CD4-positive, alpha-beta T cell treated with Interleukin-4 for 1 hour (primary cell): ENCODE measurements around the gene P3H2.

Experiments
- DNase-seq, 2 donors: peaks; one replicate each; pipeline ENCODE4 v3.0.0-alpha.2; 2020 to 2022

Gene P3H2

GRCh38 chr3:189941125-189941524, 179.6 kb downstream of the P3H2 start:
- DNase-seq = no peak

GRCh38 chr3:189937302-189938127, 183.2 kb downstream of the P3H2 start:
- DNase-seq = no peak

- no peak for DNase-seq
Observed at GRCh38 chr3:189936201-189936945, 184.3 kb downstream of the P3H2 start.

DNA sequence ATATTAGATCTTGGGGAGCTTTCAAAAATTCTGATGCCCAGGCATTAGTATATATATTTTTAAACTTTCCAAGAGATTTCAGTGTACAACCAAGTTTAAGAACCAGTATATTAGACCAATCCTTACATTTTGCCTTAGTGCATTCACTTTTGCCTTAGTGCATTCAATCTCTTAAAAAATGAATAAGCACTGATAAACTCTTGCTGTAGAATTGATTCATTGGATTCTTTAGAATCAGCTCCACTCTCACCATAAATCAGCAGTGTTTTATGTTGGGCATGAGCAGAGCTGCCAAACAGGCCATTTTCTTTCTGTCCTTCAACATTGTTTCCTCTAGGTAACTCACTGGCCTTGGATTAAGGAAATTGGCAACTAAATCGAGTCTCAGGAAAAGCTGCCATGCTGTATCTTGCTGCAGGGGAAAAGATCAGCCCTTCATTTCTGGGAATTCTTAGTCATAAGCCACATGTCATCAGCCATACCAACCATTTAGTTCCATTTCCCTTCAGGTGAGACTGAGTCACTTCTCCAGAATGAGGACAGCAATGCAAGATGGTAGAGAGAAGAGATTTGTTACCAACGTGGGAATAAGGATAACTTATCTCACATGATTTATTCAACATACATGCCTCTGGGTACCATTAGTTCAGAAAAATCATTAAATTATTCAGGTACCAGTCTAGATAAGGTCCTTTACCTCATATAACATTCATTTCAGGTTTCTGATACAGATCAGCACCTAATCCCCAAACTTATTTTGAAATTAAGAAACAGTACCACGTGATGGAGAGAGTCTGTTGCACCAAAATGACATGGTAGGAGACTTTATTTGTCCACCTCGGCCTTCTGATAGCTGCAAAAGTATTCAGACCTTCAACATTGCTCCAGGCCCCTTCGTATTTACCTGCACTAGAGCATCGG, 192.5 kb downstream of the P3H2 start:
- no peak for DNase-seq

- DNase-seq = no peak
Observed at GRCh38 chr3:189921770-189922169, 198.9 kb downstream of the P3H2 start.

DNA sequence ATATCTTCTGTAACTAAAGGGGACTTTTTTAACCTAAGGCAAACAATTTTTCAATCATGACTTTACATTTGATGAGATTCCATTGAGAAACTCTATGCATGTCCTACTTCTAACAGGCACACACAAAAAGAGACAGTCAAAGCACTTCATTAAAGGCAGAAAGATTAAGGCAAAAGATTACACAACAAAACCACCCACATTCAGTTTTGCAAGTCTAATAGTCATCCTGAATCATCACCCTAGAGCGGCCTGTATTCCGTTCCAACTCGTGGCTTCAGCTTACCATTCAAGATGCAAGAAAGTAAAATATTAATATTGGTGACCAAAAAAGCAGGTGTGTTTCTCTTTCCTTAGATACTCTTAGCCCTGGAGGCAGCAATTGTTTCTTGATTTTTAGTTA, 205.9 kb downstream of the P3H2 start:
- DNase-seq = no peak

DNA sequence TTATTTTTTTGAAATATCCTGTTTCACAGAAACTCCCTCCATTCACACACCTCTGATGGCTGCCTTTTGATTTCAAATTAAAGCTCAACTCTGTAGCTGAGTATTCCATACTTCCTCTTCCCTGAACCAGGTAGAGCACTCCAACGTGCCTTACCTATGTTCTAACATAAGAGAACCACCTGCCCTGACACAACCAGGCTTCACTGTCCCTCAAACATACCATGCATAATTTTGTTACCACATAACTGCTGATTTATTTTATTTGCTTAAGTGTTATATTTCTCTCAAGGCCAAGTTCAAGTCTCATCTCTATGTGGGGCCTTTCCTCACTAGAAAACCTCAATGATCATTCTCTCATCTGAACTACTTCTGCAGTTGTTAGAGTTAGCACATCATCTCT, 209.7 kb downstream of the P3H2 start:
- DNase-seq = no peak

DNA sequence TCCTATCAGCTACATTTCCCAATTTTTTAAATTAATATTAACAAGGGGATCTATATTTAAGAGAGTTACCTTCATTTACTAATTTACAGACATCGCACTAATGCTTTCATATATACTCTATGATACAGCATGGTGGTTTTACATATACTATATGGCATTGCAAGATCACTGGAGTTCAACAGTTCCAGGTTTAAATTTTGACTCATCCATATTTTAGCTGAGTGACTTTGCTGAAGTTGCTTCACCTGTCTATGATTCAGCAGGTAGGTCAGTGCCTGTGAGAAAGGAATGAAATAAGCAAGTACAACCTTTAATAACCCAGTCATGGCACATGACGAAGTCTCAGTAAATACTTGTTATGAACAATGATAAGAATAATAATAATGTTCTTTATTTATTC, 211.1 kb downstream of the P3H2 start:
- no peak for DNase-seq

DNA sequence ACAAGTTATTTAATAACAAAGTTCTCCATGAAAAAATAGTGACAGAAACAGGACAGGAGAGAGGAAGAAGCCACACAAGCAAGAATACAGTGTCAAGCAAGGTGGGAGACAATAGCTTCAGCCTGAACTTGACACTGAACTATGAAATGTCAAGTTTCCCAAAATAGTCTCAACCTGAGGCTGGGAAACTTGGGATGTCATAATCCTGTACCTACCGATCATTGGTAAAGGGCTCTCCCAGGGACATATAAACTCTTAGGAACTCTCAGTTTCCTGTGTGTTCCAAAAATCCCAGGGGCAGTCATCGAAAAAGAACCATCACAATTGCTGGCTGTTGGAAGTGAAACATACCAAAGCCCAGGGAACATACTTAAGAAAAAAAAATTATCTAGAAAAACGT, 211.6 kb downstream of the P3H2 start:
- no peak for DNase-seq

- no peak for DNase-seq
Observed at GRCh38 chr3:189908646-189909045, 212.1 kb downstream of the P3H2 start.

DNA sequence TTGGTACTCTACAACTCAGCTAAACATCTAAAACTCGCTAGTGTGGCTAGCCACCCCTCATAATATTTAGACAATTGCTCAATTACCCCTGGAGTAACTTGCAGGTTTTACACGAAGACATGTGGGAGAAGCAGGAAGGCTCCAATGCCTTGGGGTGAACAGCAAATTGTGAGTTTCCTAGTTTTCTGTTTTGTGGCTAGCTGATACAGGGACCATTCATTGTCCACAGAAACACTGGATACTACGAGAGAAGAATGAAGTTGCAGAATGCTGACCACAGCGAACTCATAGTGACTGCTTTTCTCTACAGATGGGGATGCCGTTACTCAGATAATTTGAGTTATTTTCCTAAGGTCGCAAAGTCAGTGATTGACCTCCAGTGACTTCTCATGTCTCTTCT, 212.9 kb downstream of the P3H2 start:
- no peak for DNase-seq
